HTR-8/SVneo (cell line): ENCODE results near the gene SPOCK1.
"Not testable (repeated sequence)": the region's sequence is repeated elsewhere in the genome, so short reads cannot be mapped to it uniquely, and the experiment has no call there.

ENCODE experiments used
- DNase-seq: peaks from one replicate; pipeline ENCODE4 v3.0.0; 2011; ENCODE audit warnings: low spot score, mixed read lengths; ENCODE audit not compliant: insufficient read length
- FAIRE-seq: peaks from 2 replicates; lab custom pipeline; 2011; peaks lifted over from hg19 to GRCh38; lab: Jason Lieb, UNC

The SPOCK1 gene

DNA sequence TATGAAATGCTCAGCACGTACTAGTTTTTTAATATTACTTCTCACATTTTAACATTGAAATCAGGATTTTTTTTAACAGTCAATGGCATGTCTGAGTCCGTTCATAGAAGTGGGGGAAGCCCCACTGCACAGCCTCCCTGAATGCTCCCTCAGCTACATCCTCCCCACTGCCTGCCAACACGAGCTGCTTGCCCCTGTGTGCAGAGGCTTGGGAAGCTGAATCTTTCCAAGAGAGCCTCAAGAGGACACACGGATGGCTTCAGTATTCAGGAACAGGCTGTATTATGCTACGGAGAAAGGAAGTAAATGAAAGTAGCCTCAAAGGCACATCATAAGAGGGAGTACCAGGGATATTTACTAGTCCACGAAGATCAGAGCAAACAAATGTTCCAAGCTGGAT is 248.7 kb downstream of the SPOCK1 start:
- no peak for FAIRE-seq
- DNase-seq, result no peak

DNA sequence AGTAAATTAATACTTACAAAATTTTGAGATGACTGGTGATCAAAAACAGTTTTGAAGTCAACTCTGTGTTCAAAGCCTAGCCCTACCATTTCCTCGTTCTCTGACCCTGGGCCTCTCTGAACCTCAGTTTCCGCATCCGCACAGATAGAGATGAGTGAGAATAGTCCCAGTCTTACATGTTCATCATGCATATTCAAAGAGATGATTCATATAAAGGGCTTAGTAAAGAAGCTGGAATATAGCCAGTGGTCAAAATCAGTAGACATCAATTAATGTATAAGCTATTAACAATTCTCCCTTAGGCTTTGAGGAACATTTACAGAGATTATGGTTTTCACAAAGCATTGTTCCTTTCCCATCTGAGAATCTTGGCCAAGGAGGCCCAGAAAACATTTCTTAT is 250.6 kb downstream of the SPOCK1 start:
- FAIRE-seq, result no peak

DNA sequence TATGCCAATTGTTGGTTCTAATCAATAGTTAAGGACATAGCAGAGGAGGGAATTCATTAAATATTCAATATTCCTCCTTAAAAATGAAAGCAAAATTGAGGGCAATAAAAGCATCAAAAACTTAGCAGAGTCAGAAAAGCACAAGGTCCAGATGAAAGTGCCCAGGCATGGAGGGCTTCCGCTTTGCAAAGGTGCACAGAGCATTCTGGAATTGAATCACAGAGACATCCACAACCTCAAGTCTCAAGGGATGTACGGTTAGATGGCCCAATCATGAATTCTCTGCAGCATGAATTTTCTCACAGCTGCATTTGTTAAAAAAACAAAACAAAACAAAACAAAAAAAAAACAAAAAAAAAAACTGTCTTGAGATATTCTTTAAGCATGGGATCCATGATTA is 253.7 kb downstream of the SPOCK1 start:
- FAIRE-seq (no peak), DNase-seq (no peak)

More for the DNA sequence above, 250.6 kb downstream of the SPOCK1 start:
- DNase-seq, result no peak

DNA sequence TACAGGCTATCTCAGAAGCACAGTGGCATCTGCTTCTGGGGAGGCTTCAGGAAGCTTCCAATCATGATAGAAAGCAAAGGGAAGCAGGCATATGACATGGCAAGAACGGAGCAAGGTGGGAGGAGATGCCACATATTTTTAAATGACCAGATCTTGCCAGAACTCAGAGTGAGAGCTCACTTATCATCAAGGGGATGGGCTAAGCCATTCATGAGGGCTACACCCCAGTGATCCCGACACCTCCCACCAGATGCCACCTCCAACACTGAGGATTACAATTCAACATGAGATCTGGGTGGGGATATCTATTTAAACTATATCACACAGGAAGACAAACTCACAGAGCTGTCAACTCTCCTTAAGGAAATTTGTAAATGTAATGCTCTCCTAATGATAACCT is 258.8 kb downstream of the SPOCK1 start:
- FAIRE-seq (no peak), DNase-seq (no peak)

DNA sequence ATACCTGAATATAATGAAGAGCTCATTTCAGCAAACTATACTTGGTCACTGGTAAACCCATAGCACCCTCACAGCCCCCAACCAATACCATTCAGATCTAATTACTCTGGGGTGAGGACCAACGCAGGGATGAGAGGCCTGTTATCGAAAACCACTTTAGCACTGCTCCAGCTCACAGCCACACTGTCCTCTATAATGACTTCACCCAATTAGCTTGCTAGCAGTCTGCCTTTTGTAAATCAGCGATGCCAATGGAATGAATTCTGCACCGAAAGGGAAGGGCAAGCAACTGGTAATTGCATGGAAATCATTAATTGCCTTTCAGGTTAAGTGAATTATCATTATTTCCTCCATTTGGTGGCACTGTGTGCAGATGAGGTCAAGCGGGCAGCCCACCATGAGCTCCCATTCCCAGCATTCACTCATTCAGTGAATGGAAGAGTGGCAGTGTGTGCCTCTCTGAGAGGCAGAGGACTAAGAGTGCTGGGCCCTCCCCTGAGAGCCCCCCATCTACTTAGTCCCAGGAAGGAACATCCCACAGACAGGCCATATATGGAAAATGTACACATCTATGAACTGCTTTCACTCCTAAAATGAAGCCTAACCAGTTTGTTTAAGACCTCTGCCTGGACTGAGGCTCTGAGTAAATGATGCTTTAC is 262.1 kb downstream of the SPOCK1 start:
- DNase-seq (no peak), FAIRE-seq (no peak)

DNA sequence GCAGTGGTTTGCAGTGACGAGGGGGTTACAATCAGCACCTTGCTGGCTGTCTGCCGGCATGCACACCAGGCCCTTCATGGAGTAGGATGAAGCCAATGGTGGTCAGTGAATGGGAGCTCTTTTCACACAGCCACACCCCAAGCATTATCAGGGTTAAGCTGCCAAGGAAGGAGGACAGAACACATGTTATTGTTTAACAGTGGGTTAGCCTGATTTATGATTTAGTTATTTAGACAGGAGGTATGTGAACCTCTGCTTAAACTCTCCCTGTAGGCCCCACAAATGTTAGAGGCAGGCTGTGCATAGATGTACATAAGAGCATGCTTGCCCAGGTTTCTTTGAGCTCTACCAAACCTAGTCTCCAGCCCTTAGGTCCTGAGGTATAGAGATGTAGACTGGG is 262.9 kb downstream of the SPOCK1 start:
- DNase-seq (no peak), FAIRE-seq (no peak)

DNA sequence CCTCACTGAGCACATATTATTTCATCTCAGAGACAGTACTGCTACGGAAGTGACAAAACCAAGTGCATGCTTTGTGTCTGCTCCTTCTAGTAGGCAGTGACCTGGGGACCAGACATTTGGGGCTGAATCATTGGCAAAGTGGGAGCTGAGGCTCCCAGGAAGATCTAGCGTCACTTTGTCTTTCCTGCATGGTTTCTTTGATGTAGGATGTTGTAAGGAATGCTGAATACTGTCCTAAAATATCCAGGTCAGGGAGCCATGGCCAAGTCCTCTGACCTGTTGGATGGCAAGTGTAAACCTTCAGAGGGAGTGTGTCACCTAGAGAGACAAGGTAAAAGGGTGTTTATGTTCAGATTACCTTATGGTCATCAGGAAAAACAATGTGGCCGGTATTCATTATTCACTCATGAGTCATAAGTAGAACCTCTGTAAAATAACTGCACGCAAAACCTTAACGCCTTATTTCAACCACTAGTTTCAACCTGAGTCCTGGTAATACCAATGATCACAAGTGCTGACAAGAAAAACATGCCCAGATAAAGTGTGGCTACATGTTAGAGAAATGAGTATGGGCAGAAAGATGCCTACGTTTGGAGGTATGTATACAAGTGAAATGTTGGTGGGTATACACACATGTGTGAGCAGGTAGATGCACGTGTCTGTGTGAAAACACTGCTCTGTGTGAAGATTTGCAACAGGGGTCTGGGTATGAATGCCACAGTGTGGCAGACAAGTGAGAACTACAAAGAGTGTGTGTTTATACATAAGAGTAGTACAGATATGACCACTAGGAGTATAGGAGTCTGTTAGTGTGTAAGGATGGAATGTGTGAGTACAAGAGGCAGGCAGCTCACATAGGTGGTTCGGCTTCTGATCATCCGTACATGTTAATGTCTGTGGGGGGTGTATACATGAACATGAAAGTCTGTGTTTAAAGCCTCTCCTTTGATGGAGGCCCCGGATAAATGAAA is 263.9 kb downstream of the SPOCK1 start:
- no peak for DNase-seq
- FAIRE-seq, result no peak

DNA sequence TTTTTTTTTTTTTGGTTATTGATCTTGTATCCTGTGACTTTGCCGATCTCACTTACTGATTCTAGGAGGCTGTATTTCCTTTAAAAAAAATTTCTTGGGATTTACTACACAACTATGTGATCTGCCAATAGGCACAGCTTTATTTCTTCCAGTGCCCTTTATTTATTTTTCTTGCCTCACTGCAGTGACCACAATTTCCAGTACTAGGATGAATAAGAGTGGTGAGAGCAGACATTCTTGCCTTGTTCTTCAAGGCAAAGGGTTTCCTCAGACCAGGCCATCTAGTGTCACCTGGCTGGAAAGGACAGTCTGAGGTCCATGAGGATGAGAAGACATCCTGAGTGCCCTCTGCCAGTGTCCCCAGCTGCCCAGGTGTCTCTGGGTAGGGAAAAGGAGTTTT is 265.4 kb downstream of the SPOCK1 start:
- FAIRE-seq (no peak), DNase-seq (no peak)

DNA sequence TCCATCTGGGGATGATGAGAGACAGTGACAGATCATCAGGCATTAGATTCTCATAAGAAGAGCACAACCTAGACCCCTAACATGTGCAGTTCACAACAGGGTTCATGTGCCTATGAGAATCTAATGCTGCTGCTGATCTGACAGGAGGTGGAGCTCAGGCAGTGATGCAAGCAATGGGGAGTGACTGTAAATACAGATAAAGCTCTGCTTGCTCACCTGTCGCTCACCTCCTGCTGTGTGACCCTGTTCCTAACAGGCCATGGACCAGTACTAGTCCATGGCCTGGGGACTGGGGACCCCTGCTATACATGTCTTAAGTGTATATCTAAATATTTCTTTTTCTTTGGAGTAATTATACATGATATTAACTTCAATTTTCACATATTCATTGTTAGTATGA is 265.8 kb downstream of the SPOCK1 start:
- not testable (repeated sequence) for DNase-seq

DNA sequence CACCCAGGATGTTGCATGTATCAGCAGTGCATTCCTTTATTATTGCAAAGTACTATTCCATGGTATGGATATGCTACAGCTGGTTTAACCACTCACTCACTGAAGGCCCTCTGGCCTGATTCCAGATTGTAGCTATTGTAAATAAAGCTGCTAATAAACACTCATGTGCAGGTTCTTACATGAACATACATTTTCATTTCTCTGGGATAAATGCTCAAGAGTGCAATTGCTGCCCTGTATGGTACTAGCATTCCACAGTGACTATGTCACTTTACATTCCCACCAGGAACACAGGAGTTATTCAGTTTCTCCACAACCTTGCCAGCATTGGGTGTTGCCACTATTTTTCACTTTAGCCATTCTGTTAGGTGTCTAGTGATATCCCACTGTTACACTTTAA is 267.6 kb downstream of the SPOCK1 start:
- peak; percentile 28 for FAIRE-seq
- DNase-seq, result no peak

More for the DNA sequence above, 265.8 kb downstream of the SPOCK1 start:
- FAIRE-seq, result not testable (repeated sequence)

DNA sequence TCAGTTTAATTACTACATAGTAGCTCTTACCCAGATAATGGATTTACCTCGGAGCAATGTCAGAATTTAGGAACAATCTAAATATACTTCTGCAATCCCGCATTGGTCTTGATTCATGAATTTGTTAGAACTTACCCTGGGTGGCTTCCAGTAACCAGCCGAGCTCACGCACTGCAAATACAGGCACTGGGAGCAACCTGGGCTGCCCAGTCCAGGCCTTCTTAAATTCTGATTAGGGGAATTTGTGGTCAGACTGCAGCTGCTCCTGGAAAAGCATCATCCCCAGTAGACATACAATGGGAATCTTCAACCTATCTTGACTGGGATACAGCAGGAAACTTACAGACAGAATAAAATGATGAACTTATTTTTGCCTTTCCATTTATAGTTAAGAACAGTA is 270.3 kb downstream of the SPOCK1 start:
- FAIRE-seq (no peak), DNase-seq (no peak)

DNA sequence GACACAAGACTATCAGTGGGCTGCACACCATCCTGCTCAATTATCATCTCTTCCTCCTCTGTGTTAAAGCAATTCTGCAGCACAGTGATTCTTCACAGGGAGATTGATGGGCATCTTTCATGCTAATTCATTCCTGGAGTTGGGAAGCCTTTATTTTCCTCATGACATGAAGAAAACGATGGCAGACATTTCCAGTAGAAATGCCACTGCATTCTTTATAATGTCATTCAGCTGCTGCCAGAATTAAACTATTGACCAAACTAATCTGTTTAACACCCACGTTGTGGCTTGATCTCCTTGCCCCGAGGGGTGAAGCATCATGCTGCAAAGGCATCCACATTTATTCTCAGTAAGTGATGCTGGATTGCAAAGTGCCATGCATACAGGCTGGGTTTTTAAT is 273.0 kb downstream of the SPOCK1 start:
- no peak for FAIRE-seq
- DNase-seq, result no peak

DNA sequence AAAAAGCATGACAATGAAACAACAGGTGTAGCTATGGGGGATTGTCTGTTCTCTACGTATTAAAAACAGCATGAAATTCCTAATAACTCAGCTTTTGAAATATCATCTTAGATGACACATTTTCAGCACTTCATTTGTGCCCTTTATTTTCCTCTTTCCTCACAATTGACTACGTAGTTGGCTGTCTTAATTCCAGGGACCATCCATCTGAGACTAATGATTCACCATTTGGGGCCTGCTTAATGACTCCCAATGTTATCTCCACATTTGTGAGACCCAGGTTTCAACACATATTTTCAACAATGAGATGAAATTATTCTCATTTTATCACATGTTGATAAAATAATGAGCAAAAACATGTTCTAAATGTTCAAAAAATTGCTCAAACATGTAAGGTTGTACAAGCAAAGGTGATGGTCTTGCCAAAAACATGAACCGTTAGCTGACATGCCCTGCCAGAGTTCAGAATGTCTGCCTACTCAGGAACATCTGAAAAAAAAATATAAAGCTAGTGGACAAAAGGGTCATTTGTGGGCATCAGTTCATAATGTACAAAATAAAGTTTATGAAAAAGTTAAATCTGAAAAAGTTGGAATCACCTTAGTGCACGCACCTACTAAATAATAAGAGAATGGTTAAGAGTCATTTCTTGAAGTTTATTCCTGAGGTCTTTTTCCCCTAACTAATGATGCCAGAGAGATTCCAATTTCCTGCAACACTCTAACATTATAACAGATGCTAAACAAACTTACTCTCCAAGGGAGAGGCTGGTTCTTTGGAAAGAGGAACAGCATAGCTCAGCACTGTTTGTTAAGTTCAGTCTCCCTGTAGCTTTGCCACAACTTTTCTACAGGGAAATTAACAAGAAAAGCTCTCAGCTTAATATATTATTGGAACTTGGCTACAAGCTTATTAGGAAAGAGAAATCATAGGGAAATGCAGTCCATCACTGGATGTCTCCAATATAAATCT is 275.5 kb downstream of the SPOCK1 start:
- no peak for FAIRE-seq
- no peak for DNase-seq

DNA sequence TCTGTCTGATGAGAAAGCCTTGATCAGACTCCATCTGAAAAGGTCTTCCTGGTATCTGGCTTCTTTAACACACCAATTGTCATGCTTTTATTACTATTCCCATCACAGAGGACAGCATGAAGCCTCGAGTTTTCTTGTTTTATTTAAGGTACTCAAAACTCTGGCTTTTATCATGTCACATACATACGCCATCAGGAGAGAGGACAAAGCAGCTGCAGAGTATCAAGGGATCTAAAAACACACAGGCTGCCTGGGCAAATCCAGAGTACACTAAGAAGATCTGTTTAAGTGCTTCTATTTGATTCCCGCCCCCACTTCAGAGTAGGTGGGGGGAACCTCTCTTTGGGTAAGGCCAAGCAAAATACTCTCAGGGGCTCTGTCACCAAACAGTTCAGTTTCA is 277.2 kb downstream of the SPOCK1 start:
- no peak for FAIRE-seq
- no peak for DNase-seq

DNA sequence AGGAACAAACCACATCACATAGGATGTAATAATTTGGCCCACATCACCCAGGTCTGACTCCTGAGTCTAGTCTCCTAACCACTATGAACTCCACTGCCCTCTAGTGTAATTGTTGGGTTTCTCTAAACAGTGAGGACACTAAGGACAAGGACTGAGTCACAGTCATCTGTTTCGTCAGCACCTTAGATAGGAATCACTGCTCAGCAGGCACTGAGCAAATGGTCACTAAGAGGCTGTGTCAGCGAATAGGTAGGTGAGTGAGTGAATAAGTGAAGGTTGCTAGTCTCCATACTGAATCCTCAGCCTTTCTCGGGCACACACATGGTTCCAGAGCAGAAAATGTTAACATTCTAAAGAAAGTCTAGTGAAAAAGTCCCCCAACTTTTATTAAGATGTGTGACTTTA is 278.6 kb downstream of the SPOCK1 start:
- FAIRE-seq (peak; percentile 60), DNase-seq (peak; percentile 66)

DNA sequence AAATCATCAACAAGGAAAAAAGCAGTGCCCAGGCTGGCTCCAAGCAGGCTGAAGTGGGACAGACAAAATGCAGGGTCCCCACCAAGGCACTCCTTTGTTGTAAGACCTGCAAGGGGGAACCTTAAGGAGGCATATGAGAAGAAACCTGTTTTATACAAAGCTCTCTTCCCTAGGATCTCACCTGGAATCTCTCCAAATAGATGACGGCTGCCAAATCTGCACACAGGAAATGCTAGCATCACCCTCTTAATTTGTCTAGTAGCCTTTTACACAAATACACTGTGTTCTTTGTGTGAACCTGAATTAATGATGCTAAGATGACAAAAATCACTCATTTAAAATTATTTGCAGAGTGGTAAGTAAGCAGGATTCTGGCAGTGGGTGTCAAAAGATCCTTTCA is 280.2 kb downstream of the SPOCK1 start:
- DNase-seq, result no peak
- no peak for FAIRE-seq

DNA sequence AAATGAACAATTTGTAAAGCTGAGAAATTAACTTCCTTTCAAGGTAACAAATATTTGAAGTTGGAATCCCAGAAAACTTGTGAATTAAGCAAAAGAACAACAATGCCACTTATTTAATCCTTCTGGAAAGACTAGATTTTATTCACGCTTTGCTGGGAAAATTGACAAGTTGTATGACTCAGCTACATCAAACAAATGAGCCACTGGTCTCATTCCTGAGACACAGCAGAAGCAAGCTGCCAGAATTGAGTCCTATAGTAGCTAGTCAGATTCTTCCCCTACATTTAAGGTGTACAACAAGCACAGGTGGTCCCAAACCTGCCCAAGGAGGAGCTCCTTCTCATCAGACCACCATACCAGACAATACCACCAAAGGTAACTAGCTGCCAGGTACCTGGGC is 280.7 kb downstream of the SPOCK1 start:
- FAIRE-seq, result no peak
- no peak for DNase-seq

DNA sequence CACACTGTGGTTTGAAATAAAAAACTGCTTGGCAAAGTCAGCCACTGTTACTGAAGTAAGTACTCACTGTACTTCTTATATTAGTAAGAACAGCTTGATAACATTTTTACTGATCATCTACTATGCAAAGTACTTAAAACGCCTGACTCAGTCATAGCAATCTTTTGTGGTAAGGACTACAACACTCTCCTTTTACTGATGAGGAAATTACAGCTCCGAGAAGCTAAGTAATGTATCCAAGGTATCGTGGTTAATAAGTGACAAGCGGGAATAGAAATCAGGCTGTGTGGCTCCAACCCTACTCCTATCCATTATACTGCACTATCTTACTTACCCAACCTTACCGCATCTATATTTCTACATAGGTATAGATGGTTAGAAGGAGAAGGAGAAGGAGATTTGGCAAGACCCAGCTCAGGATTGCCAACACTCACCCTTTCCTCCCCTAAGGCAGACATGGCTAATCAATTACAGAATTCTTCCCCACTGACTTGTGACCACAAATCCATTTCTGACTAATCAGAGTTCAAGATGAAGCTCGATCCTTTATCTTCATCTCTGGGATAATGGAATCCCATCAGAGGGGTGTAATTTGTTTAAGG is 281.4 kb downstream of the SPOCK1 start:
- DNase-seq, result no peak
- no peak for FAIRE-seq

DNA sequence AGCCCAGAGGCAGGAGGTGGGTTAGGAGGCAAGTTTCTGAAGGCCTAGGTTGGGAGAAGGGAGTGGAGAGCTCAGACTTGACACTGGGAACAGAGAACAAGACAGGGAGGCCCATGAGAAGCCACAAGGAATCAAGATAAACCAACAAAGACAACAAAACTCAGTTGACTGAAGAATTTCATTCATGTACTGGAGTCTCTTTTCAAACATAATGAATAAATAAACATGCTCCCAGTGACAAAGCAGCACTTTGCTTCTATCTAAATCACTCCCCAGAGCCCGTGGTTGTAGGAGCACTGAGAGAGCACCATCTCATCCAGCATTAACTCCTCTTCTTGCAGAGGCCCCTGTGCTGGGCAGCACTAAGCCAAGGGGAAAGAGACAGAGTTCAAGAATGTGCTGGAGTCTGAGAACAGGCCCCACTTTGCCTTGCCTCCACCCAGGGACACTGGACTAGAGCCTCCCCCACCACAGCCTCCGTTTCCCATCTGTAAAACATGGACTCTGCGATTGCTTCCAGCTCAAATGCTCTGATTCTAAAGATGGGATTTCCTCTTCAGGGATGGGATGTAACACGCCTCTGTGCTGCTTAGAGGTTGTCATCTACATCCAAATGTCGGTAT is 282.0 kb downstream of the SPOCK1 start:
- FAIRE-seq (no peak), DNase-seq (no peak)

DNA sequence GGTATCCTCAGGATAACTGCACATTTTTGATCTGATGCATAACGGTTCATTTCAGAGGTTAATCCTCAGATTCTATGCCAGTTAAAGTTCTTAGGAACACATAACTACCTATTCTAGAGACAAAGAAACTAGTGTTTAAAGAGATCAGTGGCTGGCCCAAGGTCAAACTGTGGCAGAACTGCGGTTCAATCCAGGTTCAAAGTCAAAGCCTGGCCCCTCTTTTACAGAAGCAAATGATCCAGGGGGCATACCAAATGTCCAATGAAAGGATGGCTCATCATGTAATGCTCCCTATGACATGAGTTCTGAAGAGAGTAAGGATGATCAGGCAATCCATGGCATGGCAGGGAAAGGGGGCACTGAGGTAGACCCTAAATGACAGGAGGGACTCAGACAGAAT is 283.3 kb downstream of the SPOCK1 start:
- no peak for FAIRE-seq
- no peak for DNase-seq
